ENCODE measurements around the gene FAM47E. TPM values are rescaled to one million over a fixed set of nuclear protein-coding genes. Genes with fewer than 3 reads are reported as not detected.

The FAM47E gene
- total and polyA plus RNA-seq, 2 donors (not counting 3 experiments of a cell fraction or from before 2014, with no cell fraction given): 0.11 TPM; not detected in 1

- CTCF ChIA-PET: no interaction called here
Observed at GRCh38 chr4:76311896-76312331, 60.4 kb downstream of the FAM47E start.

More at GRCh38 chr4:76311896-76312331, 60.4 kb downstream of the FAM47E start:
- Histone ChIP-seq H3K4me1 (ENCODE audit: control insufficient read depth, extremely low read depth, insufficient read depth, low read length) (peaks cover 2% of the 10 kb centered on the region), H3K27ac (ENCODE audit: insufficient read depth, low read depth, low read length) (no peak overlapping the region), H4K20me1 (replicated peaks; ENCODE audit: control insufficient read depth, extremely low read depth, insufficient read depth, low read length) (no peaks in the 10 kb centered on the region), H3K4me2 (ENCODE audit: insufficient read depth, low read length) (no peak overlapping the region), H2AFZ (ENCODE audit: low read depth, low read length) (no peak overlapping the region), H3K79me2 (ENCODE audit: control insufficient read depth, insufficient read depth, low read length) (no peaks in the 10 kb centered on the region), H3K9me1 (replicated peaks; ENCODE audit: control insufficient read depth, extremely low read depth, insufficient read depth, low read length) (no peaks in the 10 kb centered on the region), H3K9ac (replicated peaks; ENCODE audit: extremely low read depth, insufficient read depth, low read length) (no peak overlapping the region), H3K36me3 (ENCODE audit: control insufficient read depth in 2 of 2, extremely low read depth in 1 of 2, insufficient read depth in 2 of 2, low read length in 2 of 2) (no peaks in the 10 kb centered on the region), H3K4me3 (replicated peaks in 1 of 3; ENCODE audit: insufficient read depth in 1 of 3, low read depth in 1 of 3, low read length in 3 of 3) (no peak overlapping the region), H3K9me3 (replicated peaks; ENCODE audit: control insufficient read depth, insufficient read depth, low read length) (no peaks in the 10 kb centered on the region), H3K27me3 (ENCODE audit: control insufficient read depth in 2 of 2, insufficient read depth in 2 of 2, low read length in 2 of 2) (no peaks in the 10 kb centered on the region)
- DNase-seq (ENCODE audit: low read depth, low spot score) (no peak), FAIRE-seq (no peak)
- intact Hi-C loops (cut with micrococcal nuclease) (no loop called here), dilution Hi-C loops (cut with MboI; ENCODE audit: extremely low pct_ligation_motif_present, low sequenced_read_pairs) (no loop called here)
- TF ChIP-seq GATA2 (IDR thresholded peaks at IDR 0.05; ENCODE audit: insufficient read depth, insufficient read length, low read depth, low read length): no peak
- no peak for TF ChIP-seq POLR2A (IDR thresholded peaks at IDR 0.05; ENCODE audit: low read depth, low read length)
- no peak for TF ChIP-seq JUN (IDR thresholded peaks at IDR 0.05; ENCODE audit: borderline replicate concordance, insufficient read depth, insufficient read length, low read depth)
- no peak for TF ChIP-seq FOS (IDR thresholded peaks at IDR 0.05; ENCODE audit: borderline replicate concordance, insufficient read depth, low read length)
- no peak for TF ChIP-seq POLR2AphosphoS5 (IDR thresholded peaks at IDR 0.05; ENCODE audit: insufficient read depth, low read depth, low read length)
- no peak for TF ChIP-seq EZH2 (IDR thresholded peaks at IDR 0.05; ENCODE audit: borderline replicate concordance, low read depth, low read length, severe bottlenecking)
- no peak for TF ChIP-seq MYC (IDR thresholded peaks at IDR 0.05; ENCODE audit: low read depth, low read length)
- TF ChIP-seq CTCF (IDR thresholded peaks at IDR 0.05; ENCODE audit: extremely low read depth in 1 of 2, insufficient read depth in 1 of 2, low read depth in 1 of 2, low read length in 2 of 2): no peak
- no peak for TF ChIP-seq MAX (IDR thresholded peaks at IDR 0.05; ENCODE audit: insufficient read depth, insufficient read length)
- no TSS peak for BruUV-seq (replicated peaks)
- POLR2A ChIA-PET: no interaction called here

Data from endothelial cell of umbilical vein (primary cell).